Measurements from ENCODE around the gene SETD2.

DNA sequence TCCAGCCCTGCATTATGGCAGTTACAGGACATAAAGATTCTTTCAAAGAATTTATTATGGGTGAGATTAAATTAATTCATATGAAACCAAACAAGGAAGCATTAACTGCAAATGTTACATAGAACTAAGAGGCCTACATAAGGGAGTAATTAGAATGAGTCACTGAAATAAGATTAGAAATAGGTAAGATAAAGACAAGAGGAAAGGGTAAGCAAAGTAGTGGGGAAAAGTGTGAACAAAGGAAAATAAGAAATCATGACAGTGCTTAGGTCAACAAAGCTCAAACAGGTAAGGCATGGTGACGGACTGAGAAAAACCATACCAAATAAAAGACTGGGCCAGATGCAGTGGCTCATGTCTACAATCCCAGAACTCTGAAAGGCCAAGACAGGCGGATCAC, 74.3 kb downstream of the SETD2 start:
- TF ChIP-seq, protein P1, sequence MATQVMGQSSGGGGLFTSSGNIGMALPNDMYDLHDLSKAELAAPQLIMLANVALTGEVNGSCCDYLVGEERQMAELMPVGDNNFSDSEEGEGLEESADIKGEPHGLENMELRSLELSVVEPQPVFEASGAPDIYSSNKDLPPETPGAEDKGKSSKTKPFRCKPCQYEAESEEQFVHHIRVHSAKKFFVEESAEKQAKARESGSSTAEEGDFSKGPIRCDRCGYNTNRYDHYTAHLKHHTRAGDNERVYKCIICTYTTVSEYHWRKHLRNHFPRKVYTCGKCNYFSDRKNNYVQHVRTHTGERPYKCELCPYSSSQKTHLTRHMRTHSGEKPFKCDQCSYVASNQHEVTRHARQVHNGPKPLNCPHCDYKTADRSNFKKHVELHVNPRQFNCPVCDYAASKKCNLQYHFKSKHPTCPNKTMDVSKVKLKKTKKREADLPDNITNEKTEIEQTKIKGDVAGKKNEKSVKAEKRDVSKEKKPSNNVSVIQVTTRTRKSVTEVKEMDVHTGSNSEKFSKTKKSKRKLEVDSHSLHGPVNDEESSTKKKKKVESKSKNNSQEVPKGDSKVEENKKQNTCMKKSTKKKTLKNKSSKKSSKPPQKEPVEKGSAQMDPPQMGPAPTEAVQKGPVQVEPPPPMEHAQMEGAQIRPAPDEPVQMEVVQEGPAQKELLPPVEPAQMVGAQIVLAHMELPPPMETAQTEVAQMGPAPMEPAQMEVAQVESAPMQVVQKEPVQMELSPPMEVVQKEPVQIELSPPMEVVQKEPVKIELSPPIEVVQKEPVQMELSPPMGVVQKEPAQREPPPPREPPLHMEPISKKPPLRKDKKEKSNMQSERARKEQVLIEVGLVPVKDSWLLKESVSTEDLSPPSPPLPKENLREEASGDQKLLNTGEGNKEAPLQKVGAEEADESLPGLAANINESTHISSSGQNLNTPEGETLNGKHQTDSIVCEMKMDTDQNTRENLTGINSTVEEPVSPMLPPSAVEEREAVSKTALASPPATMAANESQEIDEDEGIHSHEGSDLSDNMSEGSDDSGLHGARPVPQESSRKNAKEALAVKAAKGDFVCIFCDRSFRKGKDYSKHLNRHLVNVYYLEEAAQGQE (IDR thresholded peaks at IDR 0.05; ENCODE audit: low read depth) = no peak
- TF ChIP-seq YY1 (IDR thresholded peaks at IDR 0.05; ENCODE audit: low read depth) = no peak
